H1 (cell line): Measurements from ENCODE around the gene THEMIS. TPM values are rescaled to one million over a fixed set of nuclear protein-coding genes. Genes with fewer than 3 reads are reported as not detected.
A peak's percentile ranks its signal among the peaks of the same experiment; 100 is the strongest.

ENCODE experiments used
- CTCF ChIA-PET: fragments of 300-600 bp; sonication (Branson Sonifier 250); formaldehyde crosslinking; loops from one replicate; lab custom pipeline; 2021; ENCODE audit not compliant: partially characterized antibody; lab: Charles Lee
- POLR2A ChIA-PET: fragments of 300-600 bp; sonication (Branson Sonifier 250); formaldehyde crosslinking; loops from one replicate; lab custom pipeline; 2021; ENCODE audit warnings: inconsistent platforms; ENCODE audit not compliant: partially characterized antibody; lab: Charles Lee
- DNase-seq, 2 experiments: peaks; one replicate each; pipeline versions ENCODE4 v3.0.0 to v3.0.0-alpha.2; 2010 to 2022; ENCODE audit warnings: low spot score in 2 of 2, low read depth in 1 of 2, mixed read lengths in 1 of 2
- FAIRE-seq: peaks from 2 replicates; lab custom pipeline; 2011; peaks lifted over from hg19 to GRCh38; lab: Jason Lieb, UNC
- H2AFZ ChIP-seq: 2 replicates; pipeline ENCODE4 v1.8.1; 2012; ENCODE audit warnings: low read length, inconsistent platforms
- H2AK5ac ChIP-seq: 2 replicates; pipeline ENCODE4 v1.6.1; 2013; ENCODE audit warnings: low read depth, low read length
- H2BK120ac ChIP-seq: replicated peaks from 2 replicates; pipeline ENCODE3; 2013; ENCODE audit warnings: low read depth, low read length, inconsistent platforms
- H2BK12ac ChIP-seq: 2 replicates; pipeline ENCODE4 v1.6.1; 2013; ENCODE audit warnings: low read depth, low read length
- H2BK15ac ChIP-seq: 2 replicates; pipeline ENCODE4 v1.6.1; 2013; ENCODE audit warnings: low read length
- H2BK20ac ChIP-seq: 2 replicates; pipeline ENCODE4 v1.6.1; 2013; ENCODE audit warnings: low read length
- H2BK5ac ChIP-seq: 2 replicates; pipeline ENCODE4 v1.6.1; 2013; ENCODE audit warnings: low read depth, low read length
- H3K14ac ChIP-seq: 2 replicates; pipeline ENCODE4 v1.6.1; 2013; ENCODE audit warnings: inconsistent platforms; ENCODE audit not compliant: insufficient read length
- H3K18ac ChIP-seq: 2 replicates; pipeline ENCODE4 v1.6.1; 2013; ENCODE audit warnings: low read length; ENCODE audit errors: extremely low read depth
- H3K23ac ChIP-seq: 2 replicates; pipeline ENCODE4 v1.6.1; 2013; ENCODE audit warnings: inconsistent platforms; ENCODE audit not compliant: insufficient read length
- H3K23me2 ChIP-seq: 2 replicates; pipeline ENCODE4 v1.6.1; 2013; ENCODE audit warnings: low read depth, low read length
- H3K27ac ChIP-seq: 2 replicates; pipeline ENCODE4 v1.6.1; 2011; ENCODE audit warnings: low read depth, low read length, inconsistent platforms
- H3K27me3 ChIP-seq, 4 experiments: replicated peaks in 1 of 4; 1 replicate in 1 of 4; 2 replicates in 3 of 4; pipeline versions ENCODE4 v1.6.1 to v1.8.1; 2011 to 2013; ENCODE audit warnings: low read length in 3 of 4, mild to moderate bottlenecking in 3 of 4, inconsistent platforms in 2 of 4, mixed read lengths in 2 of 4, moderate library complexity in 1 of 4; ENCODE audit not compliant: control insufficient read depth in 3 of 4, insufficient read depth in 3 of 4; ENCODE audit errors: extremely low read depth in 1 of 4
- H3K36me3 ChIP-seq, 4 experiments: 2 replicates each; pipeline versions ENCODE4 v1.6.1 to v1.8.1; 2011 to 2013; ENCODE audit warnings: mild to moderate bottlenecking in 4 of 4, low read length in 3 of 4, moderate library complexity in 2 of 4, control low read depth in 1 of 4, inconsistent platforms in 1 of 4; ENCODE audit not compliant: insufficient read depth in 4 of 4, control insufficient read depth in 2 of 4
- H3K4ac ChIP-seq: replicated peaks from 2 replicates; pipeline ENCODE3; 2013; ENCODE audit warnings: low read length, low read depth, mixed read lengths, inconsistent platforms; ENCODE audit not compliant: insufficient read length
- H3K4me1 ChIP-seq, 4 experiments: replicated peaks in 1 of 4; 1 replicate in 1 of 4; 2 replicates in 3 of 4; pipeline versions ENCODE4 v1.6.1 to v1.8.1; 2011 to 2013; ENCODE audit warnings: low read length in 3 of 4, inconsistent platforms in 2 of 4, mixed read lengths in 1 of 4; ENCODE audit not compliant: insufficient read depth in 4 of 4, control insufficient read depth in 3 of 4
- H3K4me2 ChIP-seq, 2 experiments: 2 replicates each; pipeline versions ENCODE4 v1.6.1 to v1.8.1; 2011 to 2013; ENCODE audit warnings: low read depth in 2 of 2, low read length in 2 of 2, control low read depth in 1 of 2, inconsistent platforms in 1 of 2, mild to moderate bottlenecking in 1 of 2; ENCODE audit not compliant: insufficient read depth in 1 of 2
- H3K4me3 ChIP-seq, 4 experiments: fragments of 200-600, 300-600 bp in 1 of 4; sonication (generic), shearing (Covaris generic), sonication (Bioruptor Twin) in 1 of 4; 2 replicates each; pipeline versions ENCODE4 v1.5.1 to v1.8.1; 2011 to 2016; ENCODE audit warnings: low read length in 4 of 4, low read depth in 3 of 4, control low read depth in 2 of 4, inconsistent platforms in 2 of 4, mild to moderate bottlenecking in 2 of 4, mixed read lengths in 1 of 4, moderate library complexity in 1 of 4; ENCODE audit not compliant: insufficient read depth in 2 of 4; ENCODE audit errors: extremely low read depth in 1 of 4
- H3K56ac ChIP-seq: replicated peaks from 2 replicates; pipeline ENCODE3; 2013; ENCODE audit warnings: low read depth, mild to moderate bottlenecking, mixed read lengths, low read length, inconsistent platforms; ENCODE audit not compliant: insufficient read length
- H3K79me1 ChIP-seq: 2 replicates; pipeline ENCODE4 v1.6.1; 2013; ENCODE audit warnings: low read depth, low read length, control low read depth
- H3K79me2 ChIP-seq, 2 experiments: 2 replicates each; pipeline versions ENCODE4 v1.6.1 to v1.8.1; 2012 to 2013; ENCODE audit warnings: low read length in 2 of 2, mild to moderate bottlenecking in 2 of 2, inconsistent platforms in 1 of 2; ENCODE audit not compliant: insufficient read depth in 2 of 2, control insufficient read depth in 1 of 2
- H3K9ac ChIP-seq, 4 experiments: replicated peaks in 1 of 4; 1 replicate in 1 of 4; 2 replicates in 3 of 4; pipeline versions ENCODE4 v1.6.1 to v1.8.1; 2011 to 2013; ENCODE audit warnings: low read depth in 3 of 4, low read length in 3 of 4, control low read depth in 2 of 4, mild to moderate bottlenecking in 2 of 4, moderate library complexity in 2 of 4, inconsistent platforms in 1 of 4; ENCODE audit errors: extremely low read depth in 1 of 4
- H3K9me3 ChIP-seq, 2 experiments: 2 replicates each; pipeline versions ENCODE4 v1.6.1 to v1.8.1; 2012 to 2013; ENCODE audit warnings: mild to moderate bottlenecking in 2 of 2, moderate library complexity in 2 of 2, control low read depth in 1 of 2, inconsistent platforms in 1 of 2, low read depth in 1 of 2, low read length in 1 of 2, mixed read lengths in 1 of 2; ENCODE audit not compliant: insufficient read depth in 2 of 2
- H4K20me1 ChIP-seq, 2 experiments: replicated peaks in 1 of 2; 2 replicates each; pipeline versions ENCODE3 to v1.8.1; 2011 to 2013; ENCODE audit warnings: inconsistent platforms in 2 of 2, low read length in 2 of 2, mild to moderate bottlenecking in 1 of 2; ENCODE audit not compliant: insufficient read depth in 2 of 2, control insufficient read depth in 1 of 2
- H4K5ac ChIP-seq: 2 replicates; pipeline ENCODE4 v1.6.1; 2013; ENCODE audit warnings: low read length, low read depth, mixed read lengths, inconsistent platforms; ENCODE audit not compliant: insufficient read length
- H4K8ac ChIP-seq: 2 replicates; pipeline ENCODE4 v1.8.0; 2013; ENCODE audit warnings: mild to moderate bottlenecking, moderate library complexity, low read length, inconsistent platforms; ENCODE audit not compliant: insufficient read depth; ENCODE audit errors: extremely low read depth
- H4K91ac ChIP-seq: replicated peaks from 2 replicates; pipeline ENCODE3; 2013; ENCODE audit warnings: low read length, mixed read lengths, inconsistent platforms; ENCODE audit not compliant: insufficient read length
- BACH1 ChIP-seq: IDR thresholded peaks from 2 replicates; pipeline ENCODE4 v1.6.1; 2012; ENCODE audit warnings: low read length, improper control_type of control experiment
- BCL11A ChIP-seq, 2 experiments: IDR thresholded peaks; one replicate each; pipeline ENCODE4 v1.6.1; 2011; ENCODE audit warnings: low read depth in 2 of 2, low read length in 2 of 2, mild to moderate bottlenecking in 2 of 2
- CBX8 ChIP-seq: fragments of 300-800, 300-1000 bp; sonication (generic); IDR thresholded peaks from 2 replicates; pipeline ENCODE4 v1.7.1; 2016; ENCODE audit warnings: low read depth, low read length, borderline replicate concordance
- CHD2 ChIP-seq: IDR thresholded peaks from 2 replicates; pipeline ENCODE4 v1.6.1; 2012; ENCODE audit warnings: low read length, improper control_type of control experiment
- GTF2F1 ChIP-seq: IDR thresholded peaks from 2 replicates; pipeline ENCODE4 v1.6.1; 2012; ENCODE audit warnings: low read depth, low read length, improper control_type of control experiment, borderline replicate concordance
- JUND ChIP-seq: IDR thresholded peaks from 2 replicates; pipeline ENCODE4 v1.6.1; 2011; ENCODE audit warnings: mild to moderate bottlenecking, improper control_type of control experiment, low read length
- NANOG ChIP-seq: IDR thresholded peaks from 2 replicates; pipeline ENCODE4 v1.6.1; 2011; ENCODE audit warnings: low read length, low read depth, mild to moderate bottlenecking, inconsistent platforms; ENCODE audit not compliant: insufficient read depth, poor library complexity, severe bottlenecking
- RAD21 ChIP-seq, 2 experiments: IDR thresholded peaks in 1 of 2; conservative IDR thresholded peaks in 1 of 2; 2 replicates each; pipeline ENCODE4 v1.6.1; 2011; ENCODE audit warnings: low read depth in 2 of 2, low read length in 2 of 2, improper control_type of control experiment in 1 of 2, inconsistent platforms in 1 of 2, mild to moderate bottlenecking in 1 of 2, moderate library complexity in 1 of 2
- RXRA ChIP-seq: IDR thresholded peaks from 2 replicates; pipeline ENCODE4 v1.6.1; 2011; ENCODE audit warnings: low read depth, mild to moderate bottlenecking, low read length, moderate library complexity; ENCODE audit not compliant: insufficient read depth
- TCF12 ChIP-seq: IDR thresholded peaks from 2 replicates; pipeline ENCODE4 v1.6.1; 2011; ENCODE audit warnings: low read depth, mild to moderate bottlenecking, low read length
- USF2 ChIP-seq: IDR thresholded peaks from 2 replicates; pipeline ENCODE4 v1.6.1; 2011; ENCODE audit warnings: low read length, improper control_type of control experiment
- polyA plus RNA-seq, 7 experiments: library from polyadenylated mRNA; depleted of rRNA in 3 of 7; stranded (reverse) in 5 of 7; unstranded in 2 of 7; fragments of >200 nt in 5 of 7; fragments of 200-250 nt in 2 of 7; gene quantifications; 1 replicate in 5 of 7; 2 replicates in 1 of 7; 4 replicates in 1 of 7; pipeline versions ENCODE4 v1.2.1 to v1.2.3, GENCODE V29; 2011 to 2013; ENCODE audit warnings: missing spikeins in 2 of 7, mixed read lengths in 2 of 7
- total RNA-seq: library from RNA; stranded (reverse); fragmentation: NEBNext Ultra II Directional; extraction: Animal tissue kit (Norgen Biotek cat#: 25700); gene quantifications from 2 replicates; pipeline ENCODE4 v1.2.1, GENCODE V29; 2021

The THEMIS gene
- total and polyA plus RNA-seq, 2 of the 8 experiments (the other 6 are each of a cell fraction or from before 2014, with no cell fraction given), result not detected

GRCh38 chr6:127937747-127938146 lies 36.9 kb upstream of the THEMIS start:
- H2BK20ac ChIP-seq, result no peak overlapping the region
- no peaks in the 10 kb centered on the region for H3K27me3 ChIP-seq
- no peak overlapping the region for H2AFZ ChIP-seq
- no peak overlapping the region for H3K4me2 ChIP-seq
- H4K91ac ChIP-seq, result no peak overlapping the region
- H3K56ac ChIP-seq, result no peak overlapping the region
- no peak overlapping the region for H3K23ac ChIP-seq
- no peak overlapping the region for H3K4me3 ChIP-seq
- H3K36me3 ChIP-seq, result no peaks in the 10 kb centered on the region
- H2BK12ac ChIP-seq, result no peak overlapping the region
- no peak overlapping the region for H2BK120ac ChIP-seq
- H2AK5ac ChIP-seq, result no peak overlapping the region
- TF ChIP-seq USF2 (no peak), TCF12 (no peak), RXRA (no peak), JUND (no peak), BACH1 (no peak), RAD21 (IDR thresholded peaks at IDR 0.05 in 1 of 2, conservative IDR thresholded peaks at IDR 0.05 in 1 of 2; ENCODE audit: low read depth in 2 of 2, low read length in 2 of 2) (no peak), CBX8 (no peak), CHD2 (no peak), BCL11A (IDR thresholded peaks at IDR 0.05; ENCODE audit: low read depth in 2 of 2, low read length in 2 of 2) (no peak), GTF2F1 (no peak), NANOG (no peak)
- H3K9ac ChIP-seq, result peak overlapping the region in 1 of 4 experiments; percentile 8; a peak in 1 of 7 replicates
- H3K4ac ChIP-seq, result no peak overlapping the region
- H4K8ac ChIP-seq, result no peak overlapping the region
- H2BK15ac ChIP-seq, result no peak overlapping the region
- no peaks in the 10 kb centered on the region for H4K20me1 ChIP-seq
- no peak overlapping the region for H3K14ac ChIP-seq
- no peaks in the 10 kb centered on the region for H3K4me1 ChIP-seq
- H3K79me1 ChIP-seq, result no peaks in the 10 kb centered on the region
- no peak overlapping the region for H4K5ac ChIP-seq
- H3K23me2 ChIP-seq, result no peaks in the 10 kb centered on the region
- no peak overlapping the region for H3K18ac ChIP-seq
- H3K79me2 ChIP-seq, result no peaks in the 10 kb centered on the region
- H2BK5ac ChIP-seq, result no peak overlapping the region
- POLR2A ChIA-PET, result interaction anchor here (1.2 kb wide), 1 partner anchor 581 kb away, joined by 3 read pairs; no protein-coding TSS in a partner anchor
- no peak overlapping the region for H3K27ac ChIP-seq
- CTCF ChIA-PET, result interaction anchor here (1.9 kb wide), 1 partner anchor 345 kb away, joined by 4 read pairs; no protein-coding TSS in a partner anchor
- no peaks in the 10 kb centered on the region for H3K9me3 ChIP-seq
- DNase-seq, result no peak
- FAIRE-seq, result no peak
